ENCODE measurements around the gene DDC. TPM values are rescaled to one million over a fixed set of nuclear protein-coding genes. Genes with fewer than 3 reads are reported as not detected.
"Not testable (repeated sequence)": the region's sequence is repeated elsewhere in the genome, so short reads cannot be mapped to it uniquely, and the experiment has no call there.

DDC gene
- total RNA-seq, 4 donors from 2014 or later, result 16.1 to 71.3 (median 42.5) TPM

DNA sequence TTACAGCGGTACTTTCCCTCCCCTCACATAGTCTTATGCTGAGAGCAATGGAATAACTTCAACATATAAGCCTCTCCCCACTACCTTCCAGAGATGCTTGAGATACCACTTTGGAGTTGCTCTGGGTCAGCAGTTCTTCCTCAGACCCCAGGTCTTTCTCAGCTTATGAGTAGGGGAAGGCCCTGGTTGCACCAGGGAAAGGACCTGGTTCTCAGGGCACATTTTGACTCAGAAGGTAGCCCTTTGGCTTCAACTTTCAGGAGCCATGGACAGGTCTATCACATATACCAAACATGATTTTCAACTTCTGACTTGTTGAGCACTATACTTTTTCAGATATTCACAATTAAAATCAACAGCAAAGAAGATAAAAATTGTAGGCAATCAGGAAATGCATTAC lies 103.5 kb downstream of the DDC start:
- no peak for TF ChIP-seq POLR2A (IDR thresholded peaks at IDR 0.05)
- TF ChIP-seq, protein P1, sequence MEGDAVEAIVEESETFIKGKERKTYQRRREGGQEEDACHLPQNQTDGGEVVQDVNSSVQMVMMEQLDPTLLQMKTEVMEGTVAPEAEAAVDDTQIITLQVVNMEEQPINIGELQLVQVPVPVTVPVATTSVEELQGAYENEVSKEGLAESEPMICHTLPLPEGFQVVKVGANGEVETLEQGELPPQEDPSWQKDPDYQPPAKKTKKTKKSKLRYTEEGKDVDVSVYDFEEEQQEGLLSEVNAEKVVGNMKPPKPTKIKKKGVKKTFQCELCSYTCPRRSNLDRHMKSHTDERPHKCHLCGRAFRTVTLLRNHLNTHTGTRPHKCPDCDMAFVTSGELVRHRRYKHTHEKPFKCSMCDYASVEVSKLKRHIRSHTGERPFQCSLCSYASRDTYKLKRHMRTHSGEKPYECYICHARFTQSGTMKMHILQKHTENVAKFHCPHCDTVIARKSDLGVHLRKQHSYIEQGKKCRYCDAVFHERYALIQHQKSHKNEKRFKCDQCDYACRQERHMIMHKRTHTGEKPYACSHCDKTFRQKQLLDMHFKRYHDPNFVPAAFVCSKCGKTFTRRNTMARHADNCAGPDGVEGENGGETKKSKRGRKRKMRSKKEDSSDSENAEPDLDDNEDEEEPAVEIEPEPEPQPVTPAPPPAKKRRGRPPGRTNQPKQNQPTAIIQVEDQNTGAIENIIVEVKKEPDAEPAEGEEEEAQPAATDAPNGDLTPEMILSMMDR (IDR thresholded peaks at IDR 0.05), result no peak
- no peak for TF ChIP-seq EP300 (IDR thresholded peaks at IDR 0.05; ENCODE audit: low read depth)
- TF ChIP-seq POLR2AphosphoS5 (IDR thresholded peaks at IDR 0.05), result no peak
- in situ Hi-C loops (cut with MboI; ENCODE audit: low pct_ligation_motif_present in 1 of 4, low pct_unique_long_range_greater_than_20kb in 1 of 4, low sequenced_read_pairs in 3 of 4) (loop anchor here (10.0 to 25.0 kb wide), 8 partner anchors 151 to 703 kb away; no protein-coding TSS in a partner anchor), intact Hi-C loops (cut with DNase I; ENCODE audit: low total_unique reads) (no loop called here)

DNA sequence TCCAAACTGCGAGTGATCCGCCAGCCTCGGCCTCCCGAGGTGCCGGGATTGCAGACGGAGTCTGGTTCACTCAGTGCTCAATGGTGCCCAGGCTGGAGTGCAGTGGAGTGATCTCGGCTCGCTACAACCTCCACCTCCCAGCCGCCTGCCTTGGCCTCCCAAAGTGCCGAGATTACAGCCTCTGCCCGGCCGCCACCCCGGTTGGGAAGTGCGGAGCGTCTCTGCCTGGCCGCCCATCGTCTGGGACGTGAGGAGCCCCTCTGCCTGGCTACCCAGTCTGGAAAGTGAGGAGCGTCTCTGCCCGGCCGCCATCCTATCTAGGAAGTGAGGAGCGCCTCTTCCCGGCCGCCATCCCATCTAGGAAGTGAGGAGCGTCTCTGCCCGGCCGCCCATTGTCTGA lies 106.0 kb downstream of the DDC start:
- H3K4me3 ChIP-seq; H3K27me3 ChIP-seq; H3K9me3 ChIP-seq; H3K27ac ChIP-seq; H3K36me3 ChIP-seq; DNase-seq; H3K4me1 ChIP-seq; intact Hi-C loops (cut with DNase I; ENCODE audit: low total_unique reads): not testable (repeated sequence)
- in situ Hi-C loops (cut with MboI; ENCODE audit: low pct_ligation_motif_present in 1 of 4, low pct_unique_long_range_greater_than_20kb in 1 of 4, low sequenced_read_pairs in 3 of 4), result loop anchor here (25.0 kb wide), 6 partner anchors 153 to 703 kb away; no protein-coding TSS in a partner anchor
- WGBS, 2 donors (ENCODE audit: low coverage in 1 of 2), result 98% methylated on average over 9 of the region's 27 CpGs; no CpG with 5 or more reads in 1 of the 2 donors

More for the DNA sequence above, 103.5 kb downstream of the DDC start:
- WGBS, 2 donors (ENCODE audit: low coverage in 1 of 2), result 90% methylated on average over 1 of the region's 1 CpG; no CpG with 5 or more reads in 1 of the 2 donors
- DNase-seq, result no peak
- no peaks in the 10 kb centered on the region for H3K4me1 ChIP-seq
- no peaks in the 10 kb centered on the region for H3K9me3 ChIP-seq
- no peaks in the 10 kb centered on the region for H3K36me3 ChIP-seq
- H3K4me3 ChIP-seq, result no peak overlapping the region
- no peaks in the 10 kb centered on the region for H3K27me3 ChIP-seq
- no peak overlapping the region for H3K27ac ChIP-seq

DNA sequence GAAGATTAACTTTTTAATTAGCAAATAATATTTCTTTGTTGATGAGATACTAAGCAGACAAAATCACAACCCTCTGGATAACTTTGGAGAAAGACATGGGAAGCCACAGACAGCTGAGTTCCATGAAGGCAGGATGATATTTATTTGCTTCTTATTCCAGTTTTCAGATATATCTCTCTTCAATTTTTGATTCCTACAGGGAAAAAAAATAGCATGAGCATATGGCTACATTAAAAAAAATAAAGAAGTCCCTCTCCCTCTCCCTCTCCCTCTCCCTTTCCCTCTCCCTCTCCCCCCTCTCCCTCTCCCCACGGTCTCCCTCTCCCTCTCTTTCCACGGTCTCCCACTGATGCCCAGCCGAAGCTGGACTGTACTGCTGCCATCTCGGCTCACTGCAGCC lies 106.6 kb downstream of the DDC start:
- in situ Hi-C loops (cut with MboI; ENCODE audit: low pct_ligation_motif_present in 1 of 4, low pct_unique_long_range_greater_than_20kb in 1 of 4, low sequenced_read_pairs in 3 of 4), result loop anchor here (25.0 kb wide), 6 partner anchors 154 to 704 kb away; no protein-coding TSS in a partner anchor
- intact Hi-C loops (cut with DNase I; ENCODE audit: low total_unique reads); H3K9me3 ChIP-seq; H3K4me1 ChIP-seq; H3K27ac ChIP-seq; H3K27me3 ChIP-seq; H3K36me3 ChIP-seq; H3K4me3 ChIP-seq; DNase-seq: not testable (repeated sequence)
- WGBS, 2 donors (ENCODE audit: low coverage in 1 of 2), result 94% methylated on average over 3 of the region's 4 CpGs; no CpG with 5 or more reads in 1 of the 2 donors

DNA sequence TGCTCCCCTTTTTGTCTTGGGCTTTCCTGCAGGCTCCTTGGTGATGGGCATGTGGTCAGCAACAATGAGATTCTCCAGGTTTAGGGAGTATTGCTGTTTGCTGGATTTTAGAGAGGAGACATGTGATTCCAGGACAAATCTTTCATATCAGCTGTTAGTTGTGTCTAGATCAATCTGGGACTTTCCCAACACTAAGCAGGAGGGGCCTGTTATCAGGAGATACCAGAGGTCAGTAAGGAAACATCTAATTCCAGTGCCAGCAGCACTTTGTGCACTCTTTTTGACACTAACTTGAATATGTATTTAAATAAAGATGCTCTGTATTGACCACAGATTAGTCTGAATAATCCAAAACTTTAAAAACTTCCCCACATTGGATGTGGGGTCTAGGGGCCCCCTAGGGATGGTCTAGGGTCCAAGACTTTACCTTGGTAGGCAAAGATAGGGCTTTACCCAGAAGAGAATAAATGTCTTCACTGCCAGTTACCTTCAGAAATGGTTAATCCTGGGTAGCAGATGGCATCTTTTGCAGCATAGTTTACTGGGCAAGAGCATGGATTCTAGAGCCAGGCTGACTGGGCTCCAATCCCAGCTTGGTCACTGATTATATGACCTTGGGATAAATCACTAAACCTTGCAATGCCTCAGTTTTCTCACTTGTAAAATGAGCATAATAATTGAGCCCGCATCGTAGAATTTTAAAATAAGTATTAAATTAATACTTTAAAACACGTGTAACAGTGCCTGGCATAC lies 108.7 kb downstream of the DDC start:
- no peak for DNase-seq
- Histone ChIP-seq H3K27ac (no peak overlapping the region), H3K4me3 (no peak overlapping the region), H3K27me3 (no peaks in the 10 kb centered on the region), H3K36me3 (no peaks in the 10 kb centered on the region), H3K4me1 (no peaks in the 10 kb centered on the region), H3K9me3 (no peaks in the 10 kb centered on the region)
- TF ChIP-seq POLR2AphosphoS5 (IDR thresholded peaks at IDR 0.05) (no peak), EP300 (IDR thresholded peaks at IDR 0.05; ENCODE audit: low read depth) (no peak), POLR2A (IDR thresholded peaks at IDR 0.05) (no peak)
- TF ChIP-seq, protein P1 (IDR thresholded peaks at IDR 0.05), result no peak
- in situ Hi-C loops (cut with MboI; ENCODE audit: low pct_ligation_motif_present in 1 of 4, low pct_unique_long_range_greater_than_20kb in 1 of 4, low sequenced_read_pairs in 3 of 4), result loop anchor here (25.0 kb wide), 6 partner anchors 156 to 706 kb away; no protein-coding TSS in a partner anchor
- intact Hi-C loops (cut with DNase I; ENCODE audit: low total_unique reads), result no loop called here
- WGBS, 2 donors (ENCODE audit: low coverage in 1 of 2), result 71 to 75% methylated on average over 3 of the region's 3 CpGs

DNA sequence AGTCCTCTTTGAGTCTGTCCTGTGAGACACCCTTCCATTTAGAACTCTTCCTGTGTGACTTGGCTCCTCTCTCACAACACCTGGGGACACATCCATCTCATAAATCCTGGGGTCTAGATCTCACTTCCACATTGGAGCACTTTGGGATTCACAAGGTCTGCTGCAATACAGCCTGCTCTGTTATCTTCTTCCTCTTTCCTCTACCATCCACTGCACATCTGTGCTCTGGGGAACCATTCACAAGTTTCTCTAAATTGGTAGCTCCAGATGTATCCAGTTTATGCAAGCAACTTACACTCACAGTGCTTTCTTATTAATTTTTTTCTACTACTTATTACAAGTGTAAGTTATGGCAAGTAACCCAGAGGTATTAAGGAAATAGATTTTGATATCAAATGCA lies 109.5 kb downstream of the DDC start:
- in situ Hi-C loops (cut with MboI; ENCODE audit: low pct_ligation_motif_present in 1 of 4, low pct_unique_long_range_greater_than_20kb in 1 of 4, low sequenced_read_pairs in 3 of 4), result loop anchor here (25.0 kb wide), 6 partner anchors 157 to 707 kb away; no protein-coding TSS in a partner anchor
- TF ChIP-seq EP300 (IDR thresholded peaks at IDR 0.05; ENCODE audit: low read depth) (no peak), POLR2A (IDR thresholded peaks at IDR 0.05) (no peak), POLR2AphosphoS5 (IDR thresholded peaks at IDR 0.05) (no peak)
- TF ChIP-seq, protein P1 (IDR thresholded peaks at IDR 0.05), result no peak
- Histone ChIP-seq H3K27ac (no peak overlapping the region), H3K36me3 (no peaks in the 10 kb centered on the region), H3K27me3 (no peaks in the 10 kb centered on the region), H3K4me3 (no peak overlapping the region), H3K4me1 (peaks cover 0 to 4% (median 2%) of the 10 kb centered on the region in 4 donors), H3K9me3 (no peaks in the 10 kb centered on the region)
- DNase-seq, result no peak
- intact Hi-C loops (cut with DNase I; ENCODE audit: low total_unique reads), result no loop called here
